Endodermal cell (in vitro differentiated cells): ENCODE measurements around the gene NRG2. TPM values are rescaled to one million over a fixed set of nuclear protein-coding genes. Genes with fewer than 3 reads are reported as not detected.

Source experiments
- DNase-seq: peaks from one replicate; pipeline ENCODE4 v3.0.0-alpha.2; 2017
- H3K27ac ChIP-seq: 2 replicates; pipeline ENCODE4 v1.5.1; 2013; ENCODE audit warnings: mild to moderate bottlenecking, low read depth, low read length, moderate library complexity
- H3K27me3 ChIP-seq: 2 replicates; pipeline ENCODE4 v1.6.1; 2013; ENCODE audit warnings: mild to moderate bottlenecking, low read length, moderate library complexity; ENCODE audit not compliant: insufficient read depth, control insufficient read depth, poor library complexity, severe bottlenecking
- H3K36me3 ChIP-seq: 2 replicates; pipeline ENCODE4 v1.7.0; 2013; ENCODE audit warnings: mild to moderate bottlenecking, low read length, moderate library complexity; ENCODE audit not compliant: control insufficient read depth, insufficient read depth
- H3K4me1 ChIP-seq: one replicate; pipeline ENCODE4 v1.7.0; 2013; ENCODE audit warnings: low read length; ENCODE audit not compliant: control insufficient read depth, insufficient read depth
- H3K4me3 ChIP-seq: 2 replicates; pipeline ENCODE4 v1.5.1; 2013; ENCODE audit warnings: mild to moderate bottlenecking, low read length, moderate library complexity
- H3K9ac ChIP-seq: 2 replicates; pipeline ENCODE4 v1.6.1; 2013; ENCODE audit warnings: mild to moderate bottlenecking, low read length, moderate library complexity; ENCODE audit not compliant: poor library complexity, severe bottlenecking; ENCODE audit errors: extremely low read depth
- H3K9me3 ChIP-seq: 2 replicates; pipeline ENCODE4 v1.6.1; 2013; ENCODE audit warnings: mild to moderate bottlenecking, low read length, moderate library complexity; ENCODE audit not compliant: control insufficient read depth
- H3K27ac Mint-ChIP-seq: 2 replicates; pipeline ENCODE4 v1.8.0; 2020; ENCODE audit warnings: mixed read lengths
- H3K27me3 Mint-ChIP-seq: 2 replicates; pipeline ENCODE4 v1.8.0; 2021; ENCODE audit warnings: mild to moderate bottlenecking, mixed read lengths; ENCODE audit not compliant: insufficient read depth
- H3K36me3 Mint-ChIP-seq: 2 replicates; pipeline ENCODE4 v1.8.0; 2020; ENCODE audit warnings: low read depth, mixed read lengths
- H3K4me1 Mint-ChIP-seq: 2 replicates; pipeline ENCODE4 v1.8.0; 2020; ENCODE audit warnings: mixed read lengths
- H3K4me3 Mint-ChIP-seq: 2 replicates; pipeline ENCODE4 v1.8.0; 2020; ENCODE audit warnings: mild to moderate bottlenecking, moderate library complexity, mixed read lengths
- H3K9me3 Mint-ChIP-seq: 2 replicates; pipeline ENCODE4 v1.8.0; 2020; ENCODE audit warnings: mild to moderate bottlenecking, mixed read lengths
- CTCF ChIP-seq: fragments of 200-600 bp; sonication (generic); conservative IDR thresholded peaks from 2 replicates; pipeline ENCODE4 v1.5.0; 2021; ENCODE audit warnings: antibody characterized with exemption, mild to moderate bottlenecking
- WGBS, 2 experiments: methylation state at CpG; one replicate each; pipeline versions ENCODE4 v1.1.5 to v1.1.7; 2013; ENCODE audit warnings: missing lambda C conversion rate in 2 of 2, mixed read lengths in 1 of 2; ENCODE audit not compliant: insufficient coverage in 1 of 2, insufficient read length in 1 of 2; 5-methylcytosine and 5-hydroxymethylcytosine counted together
- total RNA-seq, 2 donors: library from RNA; stranded (reverse); fragmentation: NEBNext Ultra II Directional in 1 of 2; extraction: Animal tissue kit (Norgen Biotek cat#: 25700) in 1 of 2; gene quantifications; 2 replicates in 1 of 2; 3 replicates in 1 of 2; pipeline ENCODE4 v1.2.1, GENCODE V29; 2021

NRG2 gene
- total RNA-seq, 2 donors from 2014 or later = 10.8 to 12.5 TPM

GRCh38 chr5:140023611-140024191 is 19.4 kb downstream of the NRG2 start:
- Histone ChIP-seq H3K27ac (no peak overlapping the region), H3K9ac (no peak overlapping the region), H3K36me3 (no peaks in the 10 kb centered on the region), H3K4me1 (peaks cover 34% of the 10 kb centered on the region), H3K27me3 (peaks cover 53% of the 10 kb centered on the region), H3K4me3 (no peak overlapping the region), H3K9me3 (no peaks in the 10 kb centered on the region)
- DNase-seq = no peak
- Mint-ChIP-seq H3K27me3 (peaks cover 22% of the 10 kb centered on the region), H3K4me1 (peaks cover 21% of the 10 kb centered on the region), H3K9me3 (peaks cover 4% of the 10 kb centered on the region), H3K36me3 (no peaks in the 10 kb centered on the region), H3K27ac (no peak overlapping the region), H3K4me3 (peak overlapping the region; percentile 8)
- no peak for TF ChIP-seq CTCF
- 66 to 92% methylated on average over 3 to 6 of the region's 6 CpGs for WGBS, 2 experiments

GRCh38 chr5:140020601-140021177 is 22.4 kb downstream of the NRG2 start:
- Histone ChIP-seq H3K4me3 (no peak overlapping the region), H3K4me1 (peaks cover 37% of the 10 kb centered on the region), H3K27me3 (peaks cover 60% of the 10 kb centered on the region), H3K9me3 (no peaks in the 10 kb centered on the region), H3K36me3 (no peaks in the 10 kb centered on the region), H3K27ac (no peak overlapping the region), H3K9ac (no peak overlapping the region)
- 78 to 94% methylated on average over 3 to 4 of the region's 4 CpGs for WGBS, 2 experiments
- Mint-ChIP-seq H3K27ac (no peak overlapping the region), H3K36me3 (no peaks in the 10 kb centered on the region), H3K4me3 (no peak overlapping the region), H3K9me3 (peaks cover 4% of the 10 kb centered on the region), H3K27me3 (peaks cover 4% of the 10 kb centered on the region), H3K4me1 (peaks cover 13% of the 10 kb centered on the region)
- no peak for DNase-seq
- TF ChIP-seq CTCF = no peak

- no peaks in the 10 kb centered on the region for H3K4me1 Mint-ChIP-seq
- H3K4me1 ChIP-seq = peaks cover 28% of the 10 kb centered on the region
- H3K27me3 Mint-ChIP-seq = no peaks in the 10 kb centered on the region
- no peak overlapping the region for H3K4me3 ChIP-seq
- no peaks in the 10 kb centered on the region for H3K36me3 Mint-ChIP-seq
- H3K36me3 ChIP-seq = no peaks in the 10 kb centered on the region
- peaks cover 63% of the 10 kb centered on the region for H3K27me3 ChIP-seq
- H3K9ac ChIP-seq = no peak overlapping the region
- no peak overlapping the region for H3K4me3 Mint-ChIP-seq
- TF ChIP-seq CTCF = no peak
- no peak overlapping the region for H3K27ac ChIP-seq
- no peak for DNase-seq
- no peaks in the 10 kb centered on the region for H3K9me3 ChIP-seq
- H3K27ac Mint-ChIP-seq = no peak overlapping the region
- 60 to 63% methylated on average over 3 to 4 of the region's 4 CpGs for WGBS, 2 experiments
- peaks cover 3% of the 10 kb centered on the region for H3K9me3 Mint-ChIP-seq
Observed at GRCh38 chr5:140018920-140019644, 24.0 kb downstream of the NRG2 start.
